ENCODE results near the gene SPEN.

DNA sequence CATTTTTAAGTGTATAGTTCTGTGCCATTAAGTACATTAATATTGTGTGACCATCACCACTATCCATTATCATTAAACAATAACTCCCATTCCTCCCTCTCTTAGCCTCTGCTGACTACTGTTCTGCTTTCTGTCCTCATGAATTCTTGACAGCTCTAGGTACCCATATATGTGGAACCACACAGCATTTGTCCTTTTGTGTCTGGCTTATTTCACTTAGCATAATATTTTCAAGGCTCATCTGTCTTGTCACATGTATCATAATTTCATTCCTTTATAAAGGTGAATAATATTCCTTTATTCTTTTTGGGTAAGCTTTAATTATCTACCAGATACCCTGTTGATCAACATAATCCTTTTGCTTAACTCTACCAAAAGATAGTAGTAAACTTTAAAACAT, 47.7 kb downstream of the SPEN start:
- TF ChIP-seq, protein P1, sequence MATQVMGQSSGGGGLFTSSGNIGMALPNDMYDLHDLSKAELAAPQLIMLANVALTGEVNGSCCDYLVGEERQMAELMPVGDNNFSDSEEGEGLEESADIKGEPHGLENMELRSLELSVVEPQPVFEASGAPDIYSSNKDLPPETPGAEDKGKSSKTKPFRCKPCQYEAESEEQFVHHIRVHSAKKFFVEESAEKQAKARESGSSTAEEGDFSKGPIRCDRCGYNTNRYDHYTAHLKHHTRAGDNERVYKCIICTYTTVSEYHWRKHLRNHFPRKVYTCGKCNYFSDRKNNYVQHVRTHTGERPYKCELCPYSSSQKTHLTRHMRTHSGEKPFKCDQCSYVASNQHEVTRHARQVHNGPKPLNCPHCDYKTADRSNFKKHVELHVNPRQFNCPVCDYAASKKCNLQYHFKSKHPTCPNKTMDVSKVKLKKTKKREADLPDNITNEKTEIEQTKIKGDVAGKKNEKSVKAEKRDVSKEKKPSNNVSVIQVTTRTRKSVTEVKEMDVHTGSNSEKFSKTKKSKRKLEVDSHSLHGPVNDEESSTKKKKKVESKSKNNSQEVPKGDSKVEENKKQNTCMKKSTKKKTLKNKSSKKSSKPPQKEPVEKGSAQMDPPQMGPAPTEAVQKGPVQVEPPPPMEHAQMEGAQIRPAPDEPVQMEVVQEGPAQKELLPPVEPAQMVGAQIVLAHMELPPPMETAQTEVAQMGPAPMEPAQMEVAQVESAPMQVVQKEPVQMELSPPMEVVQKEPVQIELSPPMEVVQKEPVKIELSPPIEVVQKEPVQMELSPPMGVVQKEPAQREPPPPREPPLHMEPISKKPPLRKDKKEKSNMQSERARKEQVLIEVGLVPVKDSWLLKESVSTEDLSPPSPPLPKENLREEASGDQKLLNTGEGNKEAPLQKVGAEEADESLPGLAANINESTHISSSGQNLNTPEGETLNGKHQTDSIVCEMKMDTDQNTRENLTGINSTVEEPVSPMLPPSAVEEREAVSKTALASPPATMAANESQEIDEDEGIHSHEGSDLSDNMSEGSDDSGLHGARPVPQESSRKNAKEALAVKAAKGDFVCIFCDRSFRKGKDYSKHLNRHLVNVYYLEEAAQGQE (IDR thresholded peaks at IDR 0.05; ENCODE audit: low read depth, low read length) = no peak
- TF ChIP-seq POLR2AphosphoS2 (IDR thresholded peaks at IDR 0.05; ENCODE audit: low read depth, low read length) (no peak), POLR2A (IDR thresholded peaks at IDR 0.05; ENCODE audit: low read depth, low read length) (no peak)
- TF ChIP-seq, protein P2, sequence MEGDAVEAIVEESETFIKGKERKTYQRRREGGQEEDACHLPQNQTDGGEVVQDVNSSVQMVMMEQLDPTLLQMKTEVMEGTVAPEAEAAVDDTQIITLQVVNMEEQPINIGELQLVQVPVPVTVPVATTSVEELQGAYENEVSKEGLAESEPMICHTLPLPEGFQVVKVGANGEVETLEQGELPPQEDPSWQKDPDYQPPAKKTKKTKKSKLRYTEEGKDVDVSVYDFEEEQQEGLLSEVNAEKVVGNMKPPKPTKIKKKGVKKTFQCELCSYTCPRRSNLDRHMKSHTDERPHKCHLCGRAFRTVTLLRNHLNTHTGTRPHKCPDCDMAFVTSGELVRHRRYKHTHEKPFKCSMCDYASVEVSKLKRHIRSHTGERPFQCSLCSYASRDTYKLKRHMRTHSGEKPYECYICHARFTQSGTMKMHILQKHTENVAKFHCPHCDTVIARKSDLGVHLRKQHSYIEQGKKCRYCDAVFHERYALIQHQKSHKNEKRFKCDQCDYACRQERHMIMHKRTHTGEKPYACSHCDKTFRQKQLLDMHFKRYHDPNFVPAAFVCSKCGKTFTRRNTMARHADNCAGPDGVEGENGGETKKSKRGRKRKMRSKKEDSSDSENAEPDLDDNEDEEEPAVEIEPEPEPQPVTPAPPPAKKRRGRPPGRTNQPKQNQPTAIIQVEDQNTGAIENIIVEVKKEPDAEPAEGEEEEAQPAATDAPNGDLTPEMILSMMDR (IDR thresholded peaks at IDR 0.05 in 2 of 3, conservative IDR thresholded peaks at IDR 0.05 in 1 of 3; ENCODE audit: control insufficient read depth in 2 of 3, extremely low read depth in 1 of 3, insufficient read depth in 1 of 3, low read depth in 3 of 3, low read length in 3 of 3) = no peak
